ENCODE data around the gene RGSL1. TPM values are rescaled to one million over a fixed set of nuclear protein-coding genes. Genes with fewer than 3 reads are reported as not detected.

RGSL1 gene
- total and polyA plus RNA-seq, 10 donors = not detected

DNA sequence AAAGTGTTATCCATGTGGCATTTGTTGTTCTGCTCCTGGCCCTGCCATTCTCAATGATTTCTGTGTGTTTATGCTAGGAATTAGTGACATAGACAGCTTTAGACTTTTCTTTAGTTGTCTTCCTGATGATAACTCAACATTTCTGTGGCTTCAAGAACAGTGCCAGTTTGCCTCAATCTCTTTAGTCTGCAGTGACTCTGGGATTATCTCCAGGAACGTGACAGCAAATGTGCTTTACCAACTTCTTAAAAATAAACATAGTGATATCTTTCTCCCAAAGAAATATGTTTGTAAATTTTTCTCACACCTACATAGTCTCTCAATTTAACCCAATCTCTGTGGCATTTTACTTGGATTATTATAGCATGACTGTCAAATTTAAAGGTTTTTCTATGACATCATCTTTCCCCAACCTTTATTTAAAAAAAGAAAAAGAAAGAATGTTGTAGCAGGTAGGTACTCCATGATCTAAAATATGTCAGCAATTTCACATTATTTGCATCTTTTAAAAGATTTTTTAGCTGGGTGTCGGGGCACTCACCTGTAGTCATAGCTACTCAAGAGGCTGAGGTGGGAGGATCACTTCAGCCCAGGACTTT lies 114.6 kb downstream of the RGSL1 start:
- no peak for TF ChIP-seq POLR2A (IDR thresholded peaks at IDR 0.05)
- TF ChIP-seq, protein P1, sequence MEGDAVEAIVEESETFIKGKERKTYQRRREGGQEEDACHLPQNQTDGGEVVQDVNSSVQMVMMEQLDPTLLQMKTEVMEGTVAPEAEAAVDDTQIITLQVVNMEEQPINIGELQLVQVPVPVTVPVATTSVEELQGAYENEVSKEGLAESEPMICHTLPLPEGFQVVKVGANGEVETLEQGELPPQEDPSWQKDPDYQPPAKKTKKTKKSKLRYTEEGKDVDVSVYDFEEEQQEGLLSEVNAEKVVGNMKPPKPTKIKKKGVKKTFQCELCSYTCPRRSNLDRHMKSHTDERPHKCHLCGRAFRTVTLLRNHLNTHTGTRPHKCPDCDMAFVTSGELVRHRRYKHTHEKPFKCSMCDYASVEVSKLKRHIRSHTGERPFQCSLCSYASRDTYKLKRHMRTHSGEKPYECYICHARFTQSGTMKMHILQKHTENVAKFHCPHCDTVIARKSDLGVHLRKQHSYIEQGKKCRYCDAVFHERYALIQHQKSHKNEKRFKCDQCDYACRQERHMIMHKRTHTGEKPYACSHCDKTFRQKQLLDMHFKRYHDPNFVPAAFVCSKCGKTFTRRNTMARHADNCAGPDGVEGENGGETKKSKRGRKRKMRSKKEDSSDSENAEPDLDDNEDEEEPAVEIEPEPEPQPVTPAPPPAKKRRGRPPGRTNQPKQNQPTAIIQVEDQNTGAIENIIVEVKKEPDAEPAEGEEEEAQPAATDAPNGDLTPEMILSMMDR (IDR thresholded peaks at IDR 0.05 in 8 of 11, conservative IDR thresholded peaks at IDR 0.05 in 3 of 11) = no peak
- H3K9me3 ChIP-seq = no peaks in the 10 kb centered on the region
- no peak overlapping the region for H3K4me3 ChIP-seq
- H3K27me3 ChIP-seq (replicated peaks in 1 of 7) = no peaks in the 10 kb centered on the region
- DNase-seq = no peak
- peaks cover 0 to 12% (median 2%) of the 10 kb centered on the region in 6 donors for H3K4me1 ChIP-seq
- intact Hi-C loops (cut with DNase I; ENCODE audit: low total_unique reads) = no loop called here
- H3K36me3 ChIP-seq = no peaks in the 10 kb centered on the region
- H3K27ac ChIP-seq = no peak overlapping the region
- WGBS, 5 donors = 76 to 89% (median 83%) methylated on average over 2 of the region's 2 CpGs

DNA sequence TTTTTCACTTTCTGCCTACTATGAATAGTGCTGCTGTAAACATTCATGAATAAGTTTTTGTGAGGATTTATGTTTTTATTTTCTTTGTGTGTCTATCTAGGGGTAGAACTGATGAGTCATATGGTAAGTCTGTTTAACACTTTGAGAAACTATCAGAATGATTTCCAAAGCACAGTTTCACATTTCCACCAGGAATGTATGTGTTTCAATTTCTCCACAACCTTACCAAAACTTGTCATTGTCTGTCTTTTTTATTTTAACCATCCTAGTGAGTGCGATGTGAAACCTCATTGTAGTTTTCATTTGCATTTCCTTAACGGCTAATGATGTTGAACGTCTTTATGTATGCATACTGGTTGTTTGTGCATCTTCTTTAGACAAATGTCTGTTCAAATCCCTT lies 115.6 kb downstream of the RGSL1 start:
- intact Hi-C loops (cut with DNase I; ENCODE audit: low total_unique reads) = no loop called here
- DNase-seq = no peak
- no peak overlapping the region for H3K4me3 ChIP-seq

DNA sequence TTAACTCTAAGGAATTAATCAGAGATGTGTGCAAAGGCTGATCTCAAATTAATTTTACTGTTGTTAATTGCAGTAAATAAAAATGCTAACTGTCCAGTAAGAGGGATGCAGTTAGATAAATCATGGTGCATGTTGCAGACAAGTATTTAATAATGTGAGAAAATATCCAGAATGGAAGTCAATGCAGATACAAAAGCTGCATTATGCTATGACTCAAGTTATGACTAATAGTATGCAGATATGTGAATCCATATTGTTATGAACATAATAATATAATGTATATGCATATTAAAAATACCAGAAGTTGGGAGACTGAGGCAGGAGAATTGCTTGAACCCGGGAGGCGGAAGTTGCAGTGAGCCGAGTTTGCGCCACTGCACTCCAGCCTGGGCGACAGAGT lies 117.7 kb downstream of the RGSL1 start:
- no peak for DNase-seq
- H3K4me1 ChIP-seq = peaks cover 0 to 19% (median 5%) of the 10 kb centered on the region in 6 donors
- WGBS, 5 donors = 93 to 98% (median 97%) methylated on average over 5 of the region's 5 CpGs
- no peaks in the 10 kb centered on the region for H3K27me3 ChIP-seq (replicated peaks in 1 of 7)
- no peaks in the 10 kb centered on the region for H3K9me3 ChIP-seq
- peaks cover 0 to 6% (median 2%) of the 10 kb centered on the region in 6 donors for H3K36me3 ChIP-seq
- no peak overlapping the region for H3K4me3 ChIP-seq
- no peak for TF ChIP-seq POLR2AphosphoS5 (IDR thresholded peaks at IDR 0.05)
- intact Hi-C loops (cut with DNase I; ENCODE audit: low total_unique reads) = no loop called here
- H3K27ac ChIP-seq = no peak overlapping the region

More for the DNA sequence above, 115.6 kb downstream of the RGSL1 start:
- Histone ChIP-seq H3K36me3 (no peaks in the 10 kb centered on the region), H3K9me3 (no peaks in the 10 kb centered on the region), H3K4me1 (peaks cover 0 to 19% (median 5%) of the 10 kb centered on the region in 6 donors), H3K27me3 (replicated peaks in 1 of 7) (no peaks in the 10 kb centered on the region), H3K27ac (no peak overlapping the region)
- WGBS, 5 donors = 65 to 82% (median 70%) methylated on average over 3 of the region's 3 CpGs
- TF ChIP-seq POLR2A (IDR thresholded peaks at IDR 0.05) = no peak
- TF ChIP-seq, protein P1 (IDR thresholded peaks at IDR 0.05 in 8 of 11, conservative IDR thresholded peaks at IDR 0.05 in 3 of 11) = no peak
- TF ChIP-seq POLR2AphosphoS5 (IDR thresholded peaks at IDR 0.05) = no peak

DNA sequence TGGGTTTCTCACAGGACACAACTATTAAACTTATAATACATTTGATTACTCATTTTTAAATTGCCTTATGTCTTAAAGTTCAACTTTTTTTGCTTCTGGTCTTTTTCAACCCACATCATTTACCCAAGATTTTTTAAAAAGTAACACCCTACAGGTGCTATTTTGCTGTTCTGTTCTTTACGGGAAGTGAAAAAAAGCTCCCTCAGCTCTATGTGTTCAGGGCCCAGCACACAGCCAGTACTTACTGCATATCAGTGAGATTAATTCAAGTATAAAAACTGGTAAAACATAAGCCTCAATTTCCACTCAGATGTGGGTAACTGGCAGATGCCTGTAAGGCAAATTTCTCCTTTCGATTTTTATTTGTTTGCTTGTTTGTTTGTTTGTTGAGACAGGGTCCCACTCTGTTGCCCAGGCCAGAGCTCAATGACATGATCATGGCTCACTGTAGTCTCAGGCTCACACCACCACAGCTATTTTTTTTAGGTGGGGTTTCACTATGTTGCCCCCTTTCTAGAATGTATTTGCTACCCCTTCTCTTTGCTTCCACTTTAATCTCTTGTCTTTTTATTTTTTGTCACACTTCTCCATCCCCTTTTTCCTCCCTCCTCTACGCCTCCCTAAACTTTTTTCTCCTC lies 118.8 kb downstream of the RGSL1 start:
- intact Hi-C loops (cut with DNase I; ENCODE audit: low total_unique reads) = no loop called here
- H3K27me3 ChIP-seq (replicated peaks in 1 of 7) = no peaks in the 10 kb centered on the region
- no peaks in the 10 kb centered on the region for H3K9me3 ChIP-seq
- peaks cover 0 to 19% (median 5%) of the 10 kb centered on the region in 6 donors for H3K4me1 ChIP-seq
- peaks cover 0 to 17% (median 9%) of the 10 kb centered on the region in 6 donors for H3K36me3 ChIP-seq
- H3K27ac ChIP-seq = peak overlapping the region in 3 of 8 donors; percentile 18 to 45 (median 22)
- 66 to 86% (median 84%) methylated on average over 3 of the region's 3 CpGs for WGBS, 5 donors
- no peak for DNase-seq
- no peak for TF ChIP-seq POLR2AphosphoS5 (IDR thresholded peaks at IDR 0.05)
- TF ChIP-seq POLR2A (IDR thresholded peaks at IDR 0.05) = no peak
- TF ChIP-seq, protein P1 (IDR thresholded peaks at IDR 0.05 in 8 of 11, conservative IDR thresholded peaks at IDR 0.05 in 3 of 11) = no peak
- H3K4me3 ChIP-seq = no peak overlapping the region

All from spleen (tissue), 11 donors.